ENCODE data around the gene FYN. TPM values are rescaled to one million over a fixed set of nuclear protein-coding genes. Genes with fewer than 3 reads are reported as not detected.

Gene FYN
- polyA plus RNA-seq, 1 donor (not counting 4 experiments of a cell fraction or from before 2014, with no cell fraction given) = 24.7 TPM

GRCh38 chr6:111831408-111831807 lies 41.8 kb downstream of the FYN start:
- no peak overlapping the region for H3K4me3 ChIP-seq (ENCODE audit: control insufficient read depth in 2 of 3, extremely low read depth in 1 of 3, insufficient read depth in 2 of 3, low read depth in 1 of 3, low read length in 3 of 3)
- FAIRE-seq (no peak), DNase-seq (ENCODE audit: low read depth, low spot score) (no peak)
- peaks cover 2% of the 10 kb centered on the region for H3K9me1 ChIP-seq (ENCODE audit: control insufficient read depth, extremely low read depth, insufficient read depth, low read length)
- H3K36me3 ChIP-seq (ENCODE audit: control insufficient read depth in 2 of 2, extremely low read depth in 1 of 2, insufficient read depth in 2 of 2, low read length in 2 of 2) = peaks cover 0 to 2% of the 10 kb centered on the region in 2 experiments
- no peak overlapping the region for H3K9ac ChIP-seq (ENCODE audit: control insufficient read depth, extremely low read depth, insufficient read depth, low read length)
- H3K4me2 ChIP-seq (ENCODE audit: control insufficient read depth, extremely low read depth, insufficient read depth, low read depth, low read length) = no peak overlapping the region
- no peak overlapping the region for H3K27ac ChIP-seq (ENCODE audit: control insufficient read depth, insufficient read depth, low read length)
- H4K20me1 ChIP-seq (ENCODE audit: control insufficient read depth, extremely low read depth, insufficient read depth, low read length) = no peaks in the 10 kb centered on the region
- H2AFZ ChIP-seq (ENCODE audit: control insufficient read depth, low read length) = no peak overlapping the region
- no peaks in the 10 kb centered on the region for H3K9me3 ChIP-seq (ENCODE audit: control insufficient read depth, low read depth, low read length)
- H3K4me1 ChIP-seq (ENCODE audit: control insufficient read depth, extremely low read depth, insufficient read depth, low read length) = peaks cover 6% of the 10 kb centered on the region
- no peaks in the 10 kb centered on the region for H3K27me3 ChIP-seq (ENCODE audit: control insufficient read depth, extremely low read depth, insufficient read depth, low read length)
- no peaks in the 10 kb centered on the region for H3K79me2 ChIP-seq (ENCODE audit: control insufficient read depth, insufficient read depth, low read length)
- dilution Hi-C loops (cut with MboI; ENCODE audit: extremely low pct_ligation_motif_present, low sequenced_read_pairs) = no loop called here
- TF ChIP-seq CTCF (optimal IDR thresholded peaks at IDR 0.05 in 1 of 3, IDR thresholded peaks at IDR 0.05 in 1 of 3, conservative IDR thresholded peaks at IDR 0.05 in 1 of 3; ENCODE audit: extremely low read depth in 1 of 3, insufficient read depth in 2 of 3, low read length in 3 of 3) (no peak), EZH2 (IDR thresholded peaks at IDR 0.05; ENCODE audit: low read length) (no peak)

GRCh38 chr6:111829998-111830397 lies 43.3 kb downstream of the FYN start:
- Histone ChIP-seq H3K27me3 (ENCODE audit: control insufficient read depth, extremely low read depth, insufficient read depth, low read length) (no peaks in the 10 kb centered on the region), H3K9me3 (ENCODE audit: control insufficient read depth, low read depth, low read length) (no peaks in the 10 kb centered on the region), H3K79me2 (ENCODE audit: control insufficient read depth, insufficient read depth, low read length) (no peaks in the 10 kb centered on the region), H3K27ac (ENCODE audit: control insufficient read depth, insufficient read depth, low read length) (no peak overlapping the region), H4K20me1 (ENCODE audit: control insufficient read depth, extremely low read depth, insufficient read depth, low read length) (no peaks in the 10 kb centered on the region), H2AFZ (ENCODE audit: control insufficient read depth, low read length) (no peak overlapping the region), H3K4me2 (ENCODE audit: control insufficient read depth, extremely low read depth, insufficient read depth, low read depth, low read length) (no peak overlapping the region), H3K4me1 (ENCODE audit: control insufficient read depth, extremely low read depth, insufficient read depth, low read length) (no peaks in the 10 kb centered on the region), H3K9ac (ENCODE audit: control insufficient read depth, extremely low read depth, insufficient read depth, low read length) (no peak overlapping the region), H3K9me1 (ENCODE audit: control insufficient read depth, extremely low read depth, insufficient read depth, low read length) (peaks cover 2% of the 10 kb centered on the region), H3K4me3 (ENCODE audit: control insufficient read depth in 2 of 3, extremely low read depth in 1 of 3, insufficient read depth in 2 of 3, low read depth in 1 of 3, low read length in 3 of 3) (no peak overlapping the region), H3K36me3 (ENCODE audit: control insufficient read depth in 2 of 2, extremely low read depth in 1 of 2, insufficient read depth in 2 of 2, low read length in 2 of 2) (peaks cover 0 to 2% of the 10 kb centered on the region in 2 experiments)
- DNase-seq (ENCODE audit: low read depth, low spot score) (no peak), FAIRE-seq (no peak)
- dilution Hi-C loops (cut with MboI; ENCODE audit: extremely low pct_ligation_motif_present, low sequenced_read_pairs) = no loop called here
- no peak for TF ChIP-seq CTCF (optimal IDR thresholded peaks at IDR 0.05 in 1 of 3, IDR thresholded peaks at IDR 0.05 in 1 of 3, conservative IDR thresholded peaks at IDR 0.05 in 1 of 3; ENCODE audit: extremely low read depth in 1 of 3, insufficient read depth in 2 of 3, low read length in 3 of 3)
- TF ChIP-seq EZH2 (IDR thresholded peaks at IDR 0.05; ENCODE audit: low read length) = no peak
